ENCODE data around the gene DNAH14. TPM values are rescaled to one million over a fixed set of nuclear protein-coding genes. Genes with fewer than 3 reads are reported as not detected.
"Not testable (repeated sequence)": the region's sequence is repeated elsewhere in the genome, so short reads cannot be mapped to it uniquely, and the experiment has no call there.

Gene DNAH14
- total RNA-seq, 1 donor from 2014 or later = 4.6 TPM

DNA sequence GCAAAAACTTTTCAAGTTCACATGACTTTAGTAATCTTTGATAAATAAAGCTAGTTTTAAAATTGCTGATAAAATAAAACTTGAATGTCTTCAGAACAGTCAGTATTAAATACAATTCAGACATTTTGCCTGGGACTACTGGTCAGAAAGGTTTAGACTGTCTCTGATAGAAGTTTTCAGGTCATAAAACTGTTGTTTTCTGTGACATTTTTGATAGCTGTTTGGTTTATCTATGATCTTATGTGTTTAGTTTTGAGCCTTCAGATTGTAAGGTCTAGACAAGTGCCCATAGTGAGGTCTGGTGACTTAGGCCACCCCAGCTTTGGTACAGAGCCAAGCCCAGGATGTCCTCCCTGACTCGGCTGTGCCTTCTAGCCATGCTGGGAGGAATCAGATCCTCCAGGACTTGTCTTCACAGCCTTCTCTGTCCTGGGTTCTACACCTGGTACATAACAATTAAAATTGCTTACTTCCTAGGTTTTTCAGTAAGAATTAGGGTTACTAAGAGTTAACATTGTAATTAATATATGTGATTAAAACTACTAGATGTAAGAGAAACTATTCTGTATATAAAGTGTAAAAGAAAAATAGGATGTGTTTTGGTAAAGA lies 15.1 kb upstream of the DNAH14 start:
- ATAC-seq = no peak
- DNase-seq (ENCODE audit: missing footprints) = no peak
- intact Hi-C loops (cut with DNase I) = no loop called here

DNA sequence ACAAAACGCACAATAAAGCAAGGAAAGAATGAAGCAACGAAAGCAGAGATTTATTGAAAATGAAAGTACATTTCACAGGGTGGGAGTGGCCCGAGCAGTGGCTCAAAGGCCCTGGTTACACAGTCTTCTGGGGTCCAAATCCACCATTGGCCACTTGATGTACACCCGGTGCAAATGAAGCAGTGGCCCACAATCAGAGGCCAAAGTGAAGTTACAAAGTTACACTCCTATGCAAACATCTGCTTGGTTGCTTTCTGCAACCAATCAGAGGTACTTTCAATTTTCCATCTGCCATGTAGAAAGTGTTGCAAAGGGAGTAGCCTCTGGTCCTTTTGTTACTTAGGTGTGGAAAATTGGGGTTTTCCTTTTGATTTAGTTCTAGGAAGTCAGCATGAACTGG lies 10.0 kb upstream of the DNAH14 start:
- no peak for DNase-seq (ENCODE audit: missing footprints)
- intact Hi-C loops (cut with DNase I) = no loop called here
- no peak for ATAC-seq

DNA sequence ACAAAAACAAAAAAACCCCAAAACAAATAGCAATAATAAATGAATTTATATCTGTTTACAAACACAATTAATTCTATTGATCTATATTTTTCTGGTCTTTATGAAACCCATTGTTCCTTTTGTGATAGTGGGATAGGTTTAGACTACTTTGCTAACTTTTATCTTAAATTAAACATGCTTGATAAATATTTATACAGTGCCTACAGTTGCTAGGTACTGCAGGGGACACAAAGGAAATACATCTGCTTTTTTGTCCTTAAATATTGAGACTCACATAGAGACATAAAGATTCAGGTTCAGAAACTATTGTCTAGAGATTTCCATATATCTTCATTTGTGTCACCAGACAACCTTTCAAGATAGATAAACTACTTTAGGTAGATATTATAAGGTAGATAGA lies 8.5 kb upstream of the DNAH14 start:
- intact Hi-C loops (cut with DNase I) = no loop called here
- no peak for ATAC-seq
- no peak for DNase-seq (ENCODE audit: missing footprints)

DNA sequence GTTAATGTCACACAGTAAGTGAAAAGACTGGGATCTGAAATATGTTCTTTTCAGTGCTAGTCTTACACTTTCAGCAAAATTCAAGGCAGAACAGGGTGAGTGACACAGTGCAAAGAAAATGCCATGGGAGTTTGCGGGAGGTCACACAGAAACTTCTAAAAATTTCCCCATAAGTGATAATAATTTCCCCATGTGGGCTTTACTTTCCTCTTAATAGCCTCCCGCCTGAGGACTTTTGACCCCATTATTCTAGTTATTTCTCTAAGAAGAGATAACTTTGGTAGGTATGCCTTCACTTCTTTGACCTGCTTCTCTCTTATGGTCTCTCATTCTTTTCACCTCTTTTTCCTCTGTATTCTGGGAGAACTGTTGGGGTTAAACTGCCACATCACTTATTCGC lies 8.1 kb upstream of the DNAH14 start:
- intact Hi-C loops (cut with DNase I) = no loop called here
- ATAC-seq = no peak

DNA sequence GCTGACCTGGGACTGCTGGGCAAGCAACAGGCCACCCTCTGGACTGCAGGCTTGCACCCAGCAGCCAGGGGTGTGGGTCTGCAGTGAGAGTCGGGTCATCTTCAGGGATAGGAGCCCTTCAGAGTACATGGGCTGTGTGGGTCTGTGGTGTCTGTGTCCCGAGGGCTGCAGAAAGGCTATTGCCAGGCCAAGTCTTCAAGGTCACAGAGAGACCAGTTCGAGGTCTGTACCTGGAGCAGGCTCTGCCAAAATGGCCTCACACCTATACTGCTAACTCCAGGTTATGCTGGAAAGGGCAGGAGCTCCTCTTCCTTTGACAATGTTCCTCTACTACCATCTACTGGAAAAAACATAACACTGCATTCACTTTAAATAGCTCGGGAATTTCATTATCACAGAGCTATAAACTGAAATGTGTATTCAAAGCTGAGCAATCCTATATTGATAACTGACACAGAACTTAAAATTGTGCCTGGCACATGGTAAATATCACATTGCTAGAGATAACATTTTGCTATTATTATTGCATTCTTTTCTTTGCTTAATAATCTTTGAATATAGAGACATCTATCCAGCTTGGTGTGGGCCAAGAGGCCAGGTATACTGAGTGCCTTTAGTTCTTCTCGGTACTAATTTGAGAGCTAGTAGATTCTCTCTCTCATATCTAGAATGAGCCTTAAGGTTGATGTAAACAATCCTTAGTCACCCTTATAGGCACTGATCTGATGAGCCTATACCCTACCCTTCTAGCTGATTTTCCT lies 6.9 kb upstream of the DNAH14 start:
- intact Hi-C loops (cut with DNase I) = loop anchor here (2.0 kb wide), 1 partner anchor 410 kb away; no protein-coding TSS in a partner anchor
- DNase-seq (ENCODE audit: missing footprints) = no peak
- no peak for ATAC-seq

More for the DNA sequence above, 8.1 kb upstream of the DNAH14 start:
- DNase-seq (ENCODE audit: missing footprints) = no peak

DNA sequence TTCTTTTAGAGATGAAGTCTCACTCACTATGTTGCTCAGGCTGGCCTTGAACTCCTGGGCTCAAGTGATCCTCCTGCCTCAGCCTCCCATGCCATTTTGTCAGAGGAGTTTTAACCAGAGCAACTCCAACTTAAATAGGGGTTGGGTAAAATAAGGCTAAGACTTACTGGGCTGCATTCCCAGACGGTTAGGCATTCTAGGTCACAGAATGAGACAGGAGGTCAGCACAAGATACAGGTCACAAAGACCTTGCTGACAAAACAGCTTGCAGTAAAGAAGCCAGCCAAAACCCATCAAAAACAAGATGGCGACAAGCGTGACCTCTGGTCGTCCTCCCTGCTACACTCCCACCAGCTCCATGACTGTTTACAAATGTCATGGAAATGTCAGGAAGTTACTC lies 5.7 kb upstream of the DNAH14 start:
- no peak for ATAC-seq
- DNase-seq (ENCODE audit: missing footprints) = no peak
- intact Hi-C loops (cut with DNase I) = loop anchor here (2.0 kb wide), 1 partner anchor 411 kb away; no protein-coding TSS in a partner anchor

DNA sequence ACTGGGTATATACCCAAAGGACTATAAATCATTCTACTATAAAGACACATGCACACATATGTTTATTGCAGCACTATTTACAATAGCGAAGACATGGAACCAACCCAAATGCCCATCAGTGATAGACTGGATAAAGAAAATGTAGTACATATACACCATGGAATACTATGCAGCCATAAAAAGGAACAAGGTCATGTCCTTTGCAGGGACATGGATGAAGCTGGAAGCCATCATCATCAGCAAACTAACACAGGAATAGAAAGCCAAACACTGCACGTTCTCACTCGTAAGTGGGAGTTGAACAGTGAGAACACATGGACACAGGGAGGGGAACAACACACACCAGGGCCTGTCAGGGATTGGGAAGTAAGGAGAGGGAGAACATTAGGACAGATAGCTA lies 1.8 kb upstream of the DNAH14 start:
- DNase-seq (ENCODE audit: missing footprints); intact Hi-C loops (cut with DNase I); ATAC-seq: not testable (repeated sequence)

DNA sequence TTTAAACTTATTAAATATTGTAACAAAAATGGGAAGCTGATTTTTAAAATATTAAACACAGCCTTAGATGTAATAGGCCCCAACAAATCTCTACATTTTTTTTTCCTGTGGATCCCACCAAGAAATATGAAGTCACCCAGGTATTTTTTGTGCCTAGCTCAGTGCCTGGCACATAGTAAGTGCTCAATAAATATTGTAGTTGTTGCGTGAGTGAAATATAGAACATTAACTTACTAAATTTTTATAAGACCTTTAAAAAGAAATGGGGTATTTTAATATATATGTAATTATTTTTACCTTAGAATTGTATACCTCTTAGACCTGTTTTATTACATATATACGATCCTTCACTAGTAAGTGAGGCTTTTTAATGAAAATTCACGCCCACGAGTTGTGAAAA lies 569 bp upstream of the DNAH14 start:
- DNase-seq (ENCODE audit: missing footprints) = no peak
- intact Hi-C loops (cut with DNase I) = no loop called here
- no peak for ATAC-seq

DNA sequence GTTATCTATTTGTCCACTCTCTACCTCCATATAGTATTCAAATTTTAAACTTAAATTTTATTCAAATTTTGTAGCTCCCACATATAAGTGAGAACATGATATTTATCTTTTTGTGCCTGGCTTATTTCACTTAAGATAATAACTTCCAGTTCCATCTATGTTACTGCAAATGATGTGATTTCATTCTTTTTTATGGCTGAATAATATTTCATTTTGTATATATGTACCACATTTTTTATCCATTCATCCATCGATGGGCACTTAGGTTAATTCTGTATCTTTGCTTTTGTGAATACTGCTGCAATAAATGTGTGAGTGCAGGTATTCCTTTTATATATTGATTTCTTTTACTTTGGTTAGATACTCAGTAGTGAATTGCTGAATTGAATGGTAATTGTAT lies 2.1 kb downstream of the DNAH14 start:
- intact Hi-C loops (cut with DNase I) = no loop called here
- ATAC-seq (no peak), DNase-seq (ENCODE audit: missing footprints) (no peak)

DNA sequence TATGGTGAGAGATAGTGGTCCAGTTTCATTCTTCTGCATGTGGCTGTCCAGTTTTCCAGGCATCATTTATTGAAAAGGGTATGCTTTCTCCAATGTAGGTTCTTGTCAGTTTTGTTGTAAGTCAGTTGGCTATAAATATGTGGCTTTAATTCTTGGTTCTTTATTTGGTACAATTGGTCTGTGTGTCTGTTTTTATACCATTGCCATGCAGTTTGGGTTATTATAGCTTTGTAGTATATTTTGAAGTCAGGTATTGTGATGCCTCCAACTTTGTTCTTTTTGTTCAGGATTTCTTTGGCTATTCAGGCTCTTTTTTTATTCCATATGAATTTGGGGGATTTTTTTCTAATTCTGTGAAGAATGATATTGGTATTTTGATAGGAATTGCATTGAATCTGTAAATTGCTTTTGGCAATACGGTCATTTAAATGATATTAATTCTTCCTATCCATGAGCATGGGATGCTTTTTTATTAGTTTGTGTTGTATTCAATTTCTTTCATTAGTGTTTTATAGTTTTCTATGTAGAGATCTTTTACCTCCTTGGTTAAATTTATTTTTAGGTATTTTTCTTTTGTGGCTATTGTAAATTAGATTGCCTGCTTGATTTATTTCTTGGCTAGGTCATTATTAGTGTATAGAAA lies 3.3 kb downstream of the DNAH14 start:
- DNase-seq (ENCODE audit: missing footprints) = no peak
- ATAC-seq = no peak
- intact Hi-C loops (cut with DNase I) = no loop called here

DNA sequence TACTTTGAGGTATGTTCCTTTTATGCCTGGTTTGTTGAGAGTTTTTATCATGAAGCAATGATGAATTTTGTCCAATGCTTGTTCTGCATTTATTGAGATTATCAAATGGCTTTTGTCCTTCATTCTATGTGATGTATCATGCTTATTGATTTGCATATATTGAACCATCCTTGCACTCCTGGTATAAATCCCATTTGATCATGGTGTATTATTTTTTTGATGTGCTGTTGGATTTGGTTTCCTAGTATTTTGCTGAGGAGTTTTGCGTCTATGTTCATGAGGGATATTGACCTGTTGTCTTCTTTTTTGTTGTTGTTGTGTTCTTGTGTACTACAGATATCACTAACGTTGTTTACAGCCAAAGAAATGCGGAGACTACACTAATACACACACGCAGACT lies 4.1 kb downstream of the DNAH14 start:
- DNase-seq (ENCODE audit: missing footprints) (no peak), ATAC-seq (no peak)
- intact Hi-C loops (cut with DNase I) = no loop called here

DNA sequence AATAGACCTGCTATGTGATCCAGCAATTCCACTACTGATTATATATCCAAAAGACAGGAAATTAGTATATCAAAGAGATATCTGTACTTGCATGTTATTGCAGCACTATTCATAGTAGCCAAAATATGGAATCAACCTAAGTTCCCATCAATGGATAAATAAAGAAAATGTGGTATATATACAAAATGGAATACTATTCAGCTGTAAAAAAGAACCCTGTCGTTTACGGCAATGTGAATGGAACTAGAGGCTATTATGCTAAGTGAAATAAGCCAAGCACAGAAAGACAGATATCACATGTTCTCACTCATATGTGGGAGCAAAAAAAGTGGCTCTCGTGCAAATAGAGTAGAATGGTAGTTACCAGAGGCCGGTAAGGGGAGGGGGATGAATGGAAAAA lies 9.2 kb downstream of the DNAH14 start:
- intact Hi-C loops (cut with DNase I) = no loop called here
- DNase-seq (ENCODE audit: missing footprints) = no peak
- no peak for ATAC-seq

DNA sequence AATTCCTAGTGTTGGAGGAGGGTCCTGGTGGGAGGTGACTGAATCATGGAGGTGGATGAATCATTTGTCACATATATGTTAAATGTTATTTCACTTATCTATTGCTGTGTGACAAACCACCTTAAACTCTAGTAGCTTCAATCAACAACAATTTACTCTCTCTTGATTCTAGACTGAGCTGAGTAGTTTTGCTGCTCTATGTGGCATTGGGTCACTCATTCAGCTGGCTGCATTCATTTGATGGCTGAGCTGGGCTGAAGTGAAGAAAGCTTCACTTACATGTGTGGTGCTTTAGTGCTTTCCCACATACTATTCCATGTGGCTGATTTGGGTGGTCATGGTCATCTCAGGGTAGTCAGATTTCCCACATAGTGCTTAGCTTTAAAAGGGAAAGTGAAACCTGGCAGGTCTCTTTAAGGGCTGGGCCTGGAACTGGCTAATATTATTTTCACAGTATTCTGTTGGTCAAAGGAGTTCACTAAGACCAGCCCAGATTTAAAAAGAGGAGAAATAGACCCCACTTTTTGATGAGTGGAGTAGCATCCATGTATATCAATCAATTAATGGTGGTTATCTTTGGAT lies 10.5 kb downstream of the DNAH14 start:
- intact Hi-C loops (cut with DNase I) = no loop called here
- ATAC-seq = no peak
- no peak for DNase-seq (ENCODE audit: missing footprints)

DNA sequence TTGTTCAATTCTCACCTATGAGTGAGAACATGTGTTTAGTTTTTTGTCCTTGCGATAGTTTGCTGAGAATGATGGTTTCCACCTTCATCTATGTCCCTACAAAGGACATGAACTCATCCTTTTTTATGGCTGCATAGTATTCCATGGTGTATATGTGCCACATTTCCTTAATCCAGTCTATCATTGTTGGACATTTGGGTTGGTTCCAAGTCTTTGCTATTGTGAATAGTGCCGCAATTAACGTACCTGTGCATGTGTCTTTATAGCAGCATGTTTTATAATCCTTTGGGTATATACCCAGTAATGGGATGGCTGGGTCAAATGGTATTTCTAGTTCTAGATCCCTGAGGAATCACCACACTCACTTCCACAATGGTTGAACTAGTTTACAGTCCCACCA lies 11.3 kb downstream of the DNAH14 start:
- intact Hi-C loops (cut with DNase I); ATAC-seq; DNase-seq (ENCODE audit: missing footprints): not testable (repeated sequence)

DNA sequence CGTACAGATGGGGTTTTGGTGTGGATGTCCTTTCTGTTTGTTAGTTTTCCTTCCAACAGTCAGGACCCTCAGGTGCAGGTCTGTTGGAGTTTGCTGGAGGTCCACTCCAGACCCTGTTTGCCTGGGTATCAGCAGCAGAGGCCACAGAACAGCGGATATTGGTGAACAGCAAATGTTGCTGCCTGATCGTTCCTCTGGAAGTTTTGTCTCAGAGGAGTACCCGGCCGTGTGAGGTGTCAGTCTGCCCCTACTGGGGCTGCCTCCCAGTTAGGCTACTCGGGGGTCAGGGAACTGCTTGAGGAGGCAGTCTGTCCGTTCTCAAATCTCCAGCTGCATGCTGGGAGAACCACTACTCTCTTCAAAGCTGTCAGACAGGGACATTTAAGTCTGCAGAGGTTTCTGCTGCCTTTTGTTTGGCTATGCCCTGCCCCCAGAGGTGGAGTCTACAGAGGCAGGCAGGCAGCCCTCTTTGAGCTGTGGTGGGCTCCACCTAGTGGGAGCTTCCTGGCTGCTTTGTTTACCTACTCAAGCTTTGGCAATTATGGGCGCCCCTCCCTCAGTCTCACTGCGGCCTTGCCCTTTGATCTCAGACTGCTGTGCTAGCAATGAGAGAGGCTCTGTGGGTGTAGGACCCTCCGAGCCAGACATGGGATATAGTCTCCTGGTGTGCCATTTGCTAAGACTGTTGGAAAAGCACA lies 16.3 kb downstream of the DNAH14 start:
- intact Hi-C loops (cut with DNase I); ATAC-seq: not testable (repeated sequence)
- DNase-seq (ENCODE audit: missing footprints) = peak; percentile 55

DNA sequence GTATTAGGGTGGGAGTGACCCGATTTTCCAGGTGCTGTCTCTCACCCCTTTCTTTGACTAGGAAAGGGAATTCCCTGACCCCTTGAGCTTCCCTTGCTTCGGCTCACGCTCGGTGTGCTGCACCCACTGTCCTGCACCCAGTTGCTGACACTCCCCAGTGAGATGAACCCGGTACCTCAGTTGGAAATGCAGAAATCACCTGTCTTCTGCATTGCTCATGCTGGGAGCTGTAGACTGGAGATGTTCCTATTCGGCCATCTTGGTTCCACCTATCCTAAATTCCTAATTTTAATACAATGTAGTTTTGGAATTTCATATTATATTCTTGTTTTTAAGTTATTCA lies 16.8 kb downstream of the DNAH14 start:
- intact Hi-C loops (cut with DNase I); DNase-seq (ENCODE audit: missing footprints); ATAC-seq: not testable (repeated sequence)

DNA sequence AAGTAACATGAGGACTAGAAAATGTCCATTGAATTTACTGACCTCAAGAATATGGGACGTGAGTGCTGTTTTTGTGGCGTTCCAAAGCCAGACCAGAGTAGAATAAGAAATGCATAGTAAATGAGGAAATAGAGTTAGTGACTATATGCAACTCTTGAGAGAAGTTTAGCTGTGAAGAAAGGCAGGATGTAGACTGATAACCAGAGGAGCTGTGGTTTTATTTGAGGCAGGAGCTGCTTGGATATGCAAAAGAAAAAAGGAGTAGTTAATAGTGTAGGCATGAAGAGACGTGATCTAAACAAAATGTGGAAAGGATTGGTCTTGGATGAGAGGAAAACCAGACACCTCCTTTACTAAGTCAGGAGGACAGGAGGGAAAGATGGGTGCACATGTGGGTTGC lies 28.2 kb downstream of the DNAH14 start:
- DNase-seq (ENCODE audit: missing footprints) (no peak), ATAC-seq (no peak)
- intact Hi-C loops (cut with DNase I) = no loop called here

DNA sequence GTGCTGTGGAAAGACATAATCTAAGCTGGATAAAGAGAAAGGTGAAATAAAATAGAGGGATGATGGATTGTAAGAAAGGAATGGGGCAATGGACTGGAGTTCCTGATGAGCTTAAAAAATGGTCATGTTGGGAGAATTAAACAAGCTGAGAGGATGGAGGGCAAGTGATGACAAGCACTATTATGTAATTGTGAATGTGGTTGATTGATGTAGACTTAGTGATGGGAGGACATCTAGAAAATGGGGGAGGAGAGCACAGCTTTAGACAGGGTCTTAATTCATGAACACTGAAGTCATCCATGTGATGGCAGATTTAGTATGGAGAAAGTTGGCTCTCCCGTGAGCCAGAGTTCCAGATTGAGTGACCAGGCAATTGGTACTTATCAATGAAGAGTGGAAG lies 29.0 kb downstream of the DNAH14 start:
- ATAC-seq (no peak), DNase-seq (ENCODE audit: missing footprints) (no peak)
- intact Hi-C loops (cut with DNase I) = no loop called here

DNA sequence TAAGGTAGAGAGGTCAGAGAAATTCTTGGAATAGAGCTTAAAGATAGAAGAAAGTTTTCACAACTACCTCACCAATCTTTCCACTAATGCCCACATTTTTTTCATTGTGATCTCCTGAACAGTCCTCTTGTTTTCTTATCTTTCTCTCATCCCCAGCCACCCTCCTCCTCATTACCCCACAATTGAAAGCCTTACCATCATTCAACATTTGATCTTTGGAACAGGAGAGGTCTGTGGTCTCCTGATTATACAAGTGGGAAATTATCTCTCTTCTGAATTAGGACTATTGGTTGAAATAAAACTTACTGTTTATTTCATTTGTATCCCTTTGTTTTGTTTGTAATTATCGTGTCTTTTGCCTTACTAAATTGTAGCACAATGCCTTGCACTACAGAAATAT lies 29.6 kb downstream of the DNAH14 start:
- no peak for ATAC-seq
- intact Hi-C loops (cut with DNase I) = no loop called here
- DNase-seq (ENCODE audit: missing footprints) = no peak

Data from Right ventricle myocardium inferior (tissue), 1 donor.